HG03565 (cell line): Measurements from ENCODE around the gene TBL1XR1.
"Not testable (repeated sequence)": the region's sequence is repeated elsewhere in the genome, so short reads cannot be mapped to it uniquely, and the experiment has no call there.

ENCODE experiments used
- ATAC-seq: cut with Tn5 transposase; IDR thresholded peaks from one replicate; pipeline ENCODE4 v1.9.1; 2021; ENCODE audit warnings: mild to moderate bottlenecking, moderate library complexity; ENCODE audit not compliant: unreplicated experiment

The TBL1XR1 gene

GRCh38 chr3:177039490-177040274, 157.6 kb downstream of the TBL1XR1 start:
- no peak for ATAC-seq

GRCh38 chr3:177037241-177037640, 160.0 kb downstream of the TBL1XR1 start:
- ATAC-seq: no peak

GRCh38 chr3:177035676-177036075, 161.6 kb downstream of the TBL1XR1 start:
- no peak for ATAC-seq

GRCh38 chr3:177034832-177035475, 162.3 kb downstream of the TBL1XR1 start:
- ATAC-seq: no peak

GRCh38 chr3:177026505-177027277, 170.6 kb downstream of the TBL1XR1 start:
- no peak for ATAC-seq

GRCh38 chr3:177015881-177016280, 181.4 kb downstream of the TBL1XR1 start:
- ATAC-seq: no peak

GRCh38 chr3:177013681-177014280, 183.5 kb downstream of the TBL1XR1 start:
- no peak for ATAC-seq

- no peak for ATAC-seq
Observed at GRCh38 chr3:177005718-177006405, 191.4 kb downstream of the TBL1XR1 start.

GRCh38 chr3:177000159-177000558, 197.1 kb downstream of the TBL1XR1 start:
- not testable (repeated sequence) for ATAC-seq

- ATAC-seq: no peak
Observed at GRCh38 chr3:176995946-176996345, 201.3 kb downstream of the TBL1XR1 start.

GRCh38 chr3:176994891-176995781, 202.1 kb downstream of the TBL1XR1 start:
- no peak for ATAC-seq

- no peak for ATAC-seq
Observed at GRCh38 chr3:176994393-176994792, 202.9 kb downstream of the TBL1XR1 start.

- ATAC-seq: no peak
Observed at GRCh38 chr3:176992978-176993377, 204.3 kb downstream of the TBL1XR1 start.

- ATAC-seq: no peak
Observed at GRCh38 chr3:176992565-176992964, 204.7 kb downstream of the TBL1XR1 start.

GRCh38 chr3:176988795-176989194, 208.5 kb downstream of the TBL1XR1 start:
- ATAC-seq: no peak

- ATAC-seq: no peak
Observed at GRCh38 chr3:176987901-176988650, 209.2 kb downstream of the TBL1XR1 start.

GRCh38 chr3:176978441-176978840, 218.8 kb downstream of the TBL1XR1 start:
- no peak for ATAC-seq

- no peak for ATAC-seq
Observed at GRCh38 chr3:176977331-176977730, 220.0 kb downstream of the TBL1XR1 start.

GRCh38 chr3:176976586-176976985, 220.7 kb downstream of the TBL1XR1 start:
- ATAC-seq: no peak
